Esophagus muscularis mucosa (tissue), 4 donors: Measurements from ENCODE around the gene MAP2. TPM values are rescaled to one million over a fixed set of nuclear protein-coding genes. Genes with fewer than 3 reads are reported as not detected.
"Not testable (repeated sequence)": the region's sequence is repeated elsewhere in the genome, so short reads cannot be mapped to it uniquely, and the experiment has no call there.

Experiments used
- DNase-seq: peaks from one replicate; pipeline ENCODE4 v3.0.0-alpha.2; 2017; ENCODE audit errors: extremely low spot score
- H3K27ac ChIP-seq, 4 donors: fragments of 200-600 bp; sonication (generic); replicated peaks in 1 of 4; 1 replicate in 3 of 4; 2 replicates in 1 of 4; pipeline ENCODE4 v1.5.1; 2016 to 2019; ENCODE audit warnings: mild to moderate bottlenecking in 1 of 4
- H3K27me3 ChIP-seq, 4 donors: fragments of 200-600 bp; sonication (generic); one replicate each; pipeline versions ENCODE4 v1.5.1 to v1.6.0; 2016 to 2019
- H3K36me3 ChIP-seq, 4 donors: fragments of 200-600 bp; sonication (generic); one replicate each; pipeline ENCODE4 v1.5.1; 2016 to 2019
- H3K4me1 ChIP-seq, 4 donors: fragments of 200-600 bp; sonication (generic); one replicate each; pipeline ENCODE4 v1.5.1; 2016 to 2019
- H3K4me3 ChIP-seq, 4 donors: fragments of 200-600 bp; sonication (generic); 1 replicate in 2 of 4; 2 replicates in 2 of 4; pipeline ENCODE4 v1.5.1; 2016 to 2019; ENCODE audit warnings: mild to moderate bottlenecking in 4 of 4, moderate library complexity in 1 of 4
- H3K9me3 ChIP-seq, 4 donors: fragments of 200-600 bp; sonication (generic); 1 replicate in 3 of 4; 2 replicates in 1 of 4; pipeline ENCODE4 v1.5.1; 2016 to 2019
- EP300 ChIP-seq: sonication (generic); formaldehyde crosslinking; IDR thresholded peaks from one replicate; pipeline ENCODE4 v1.6.1; 2017; ENCODE audit warnings: antibody characterized with exemption
- POLR2A ChIP-seq: fragments of 450-650 bp; IDR thresholded peaks from one replicate; pipeline ENCODE4 v1.6.1; 2017; ENCODE audit warnings: antibody characterized with exemption, moderate library complexity, mild to moderate bottlenecking, low read depth
- POLR2AphosphoS5 ChIP-seq, 2 donors: sonication (generic); formaldehyde crosslinking; IDR thresholded peaks; one replicate each; pipeline ENCODE4 v1.6.1; 2017; ENCODE audit warnings: antibody characterized with exemption in 2 of 2
- WGBS: methylation state at CpG from one replicate; pipeline ENCODE4 v1.1.5; 2018; 5-methylcytosine and 5-hydroxymethylcytosine counted together
- intact Hi-C: fragments of 100-400 bp; cut with DNase I; formaldehyde crosslinking; loops from one replicate; pipeline ENCODE4 v1.15.1; 2023
- total RNA-seq, 4 donors: library from RNA; depleted of rRNA; stranded (reverse); fragments of >200 nt; gene quantifications; one replicate each; pipeline versions ENCODE4 v1.1.0 to v1.2.1, GENCODE V29; 2016
- TF ChIP-seq, protein P1 (sequence below), 3 experiments: fragments of 200-600 bp in 2 of 3; fragments of 450-650 bp in 1 of 3; sonication (generic) in 2 of 3; IDR thresholded peaks; one replicate each; pipeline ENCODE4 v1.5.1; 2017 to 2019; ENCODE audit warnings: antibody characterized with exemption in 3 of 3, mild to moderate bottlenecking in 2 of 3, moderate library complexity in 1 of 3

The MAP2 gene
- total RNA-seq, 4 donors from 2014 or later: 11.1 to 62.6 (median 47.0) TPM

DNA sequence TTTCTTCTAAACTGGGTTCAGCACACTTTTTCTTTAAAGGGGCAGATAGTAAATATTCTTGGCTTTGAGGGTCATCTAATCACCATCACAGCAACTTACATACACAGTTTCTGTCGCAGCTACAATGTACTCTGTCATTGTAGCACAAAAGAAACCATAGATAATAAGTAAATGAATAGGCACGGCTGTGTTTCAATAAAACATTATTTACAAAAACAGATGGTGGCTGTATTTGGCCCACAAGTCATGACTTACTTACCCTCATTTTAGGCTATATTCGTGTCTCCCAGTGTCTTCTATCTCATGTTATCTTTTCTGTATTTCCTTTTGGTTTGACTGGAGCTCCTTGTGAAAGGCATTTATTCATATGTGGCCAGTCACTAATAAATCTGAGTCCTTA is 168.3 kb downstream of the MAP2 start:
- no peak for TF ChIP-seq POLR2A
- no peak for TF ChIP-seq EP300
- TF ChIP-seq POLR2AphosphoS5 (IDR thresholded peaks at IDR 0.05): no peak
- TF ChIP-seq, protein P1, sequence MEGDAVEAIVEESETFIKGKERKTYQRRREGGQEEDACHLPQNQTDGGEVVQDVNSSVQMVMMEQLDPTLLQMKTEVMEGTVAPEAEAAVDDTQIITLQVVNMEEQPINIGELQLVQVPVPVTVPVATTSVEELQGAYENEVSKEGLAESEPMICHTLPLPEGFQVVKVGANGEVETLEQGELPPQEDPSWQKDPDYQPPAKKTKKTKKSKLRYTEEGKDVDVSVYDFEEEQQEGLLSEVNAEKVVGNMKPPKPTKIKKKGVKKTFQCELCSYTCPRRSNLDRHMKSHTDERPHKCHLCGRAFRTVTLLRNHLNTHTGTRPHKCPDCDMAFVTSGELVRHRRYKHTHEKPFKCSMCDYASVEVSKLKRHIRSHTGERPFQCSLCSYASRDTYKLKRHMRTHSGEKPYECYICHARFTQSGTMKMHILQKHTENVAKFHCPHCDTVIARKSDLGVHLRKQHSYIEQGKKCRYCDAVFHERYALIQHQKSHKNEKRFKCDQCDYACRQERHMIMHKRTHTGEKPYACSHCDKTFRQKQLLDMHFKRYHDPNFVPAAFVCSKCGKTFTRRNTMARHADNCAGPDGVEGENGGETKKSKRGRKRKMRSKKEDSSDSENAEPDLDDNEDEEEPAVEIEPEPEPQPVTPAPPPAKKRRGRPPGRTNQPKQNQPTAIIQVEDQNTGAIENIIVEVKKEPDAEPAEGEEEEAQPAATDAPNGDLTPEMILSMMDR (IDR thresholded peaks at IDR 0.05): no peak
- H3K4me3 ChIP-seq: no peak overlapping the region
- no peak for DNase-seq
- intact Hi-C loops: no loop called here
- H3K9me3 ChIP-seq: no peaks in the 10 kb centered on the region
- H3K27ac ChIP-seq: no peak overlapping the region
- H3K27me3 ChIP-seq: no peaks in the 10 kb centered on the region
- no peaks in the 10 kb centered on the region for H3K36me3 ChIP-seq
- 68% methylated on average over 3 of the region's 3 CpGs for WGBS
- H3K4me1 ChIP-seq: no peaks in the 10 kb centered on the region

DNA sequence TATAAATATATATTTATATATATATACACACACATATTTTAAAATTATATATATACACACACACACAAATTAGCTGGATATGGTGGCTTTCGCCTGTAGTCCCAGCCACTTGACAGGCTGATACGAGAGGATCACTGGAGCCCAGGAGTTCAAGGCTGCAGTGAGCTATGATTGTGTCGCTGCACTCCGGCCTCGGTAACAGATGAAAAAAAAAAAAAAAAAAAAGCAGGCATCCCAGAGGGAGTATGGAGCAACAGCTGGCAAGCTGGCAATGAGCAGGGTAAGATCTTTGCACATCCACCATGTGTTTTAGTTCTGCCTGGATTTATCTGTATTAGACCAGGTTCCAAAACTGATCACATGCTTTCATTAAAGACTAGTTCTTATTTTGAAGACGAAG is 170.1 kb downstream of the MAP2 start:
- Histone ChIP-seq H3K9me3 (no peaks in the 10 kb centered on the region), H3K4me1 (no peaks in the 10 kb centered on the region), H3K27me3 (no peaks in the 10 kb centered on the region), H3K36me3 (no peaks in the 10 kb centered on the region), H3K27ac (no peak overlapping the region), H3K4me3 (no peak overlapping the region)
- no peak for TF ChIP-seq POLR2AphosphoS5 (IDR thresholded peaks at IDR 0.05)
- TF ChIP-seq, protein P1 (IDR thresholded peaks at IDR 0.05): no peak
- no peak for TF ChIP-seq EP300
- no peak for TF ChIP-seq POLR2A
- DNase-seq: no peak
- intact Hi-C loops: no loop called here
- 88% methylated on average over 6 of the region's 6 CpGs for WGBS

DNA sequence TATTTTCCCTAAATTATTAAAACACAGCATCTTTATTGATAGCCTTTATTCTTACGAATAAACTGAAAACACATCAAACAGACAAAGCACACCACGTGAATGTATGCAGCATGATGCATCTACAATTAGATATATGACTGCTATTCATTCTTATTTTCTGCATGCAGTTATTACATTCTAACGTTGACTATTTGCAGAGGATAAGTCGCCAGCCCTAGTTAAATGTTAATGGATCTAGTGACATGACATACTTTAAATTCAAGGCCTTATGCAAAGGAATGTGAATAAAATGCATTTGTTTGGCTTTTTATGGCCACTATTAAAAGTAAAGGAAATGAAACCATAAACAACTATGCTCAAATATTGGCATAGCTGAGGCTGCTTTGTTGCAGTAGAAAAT is 172.4 kb downstream of the MAP2 start:
- H3K27me3 ChIP-seq: no peaks in the 10 kb centered on the region
- H3K4me3 ChIP-seq: no peak overlapping the region
- H3K27ac ChIP-seq: no peak overlapping the region
- intact Hi-C loops: no loop called here
- WGBS: 80% methylated on average over 4 of the region's 4 CpGs
- no peaks in the 10 kb centered on the region for H3K4me1 ChIP-seq
- no peaks in the 10 kb centered on the region for H3K9me3 ChIP-seq
- TF ChIP-seq EP300: no peak
- no peak for TF ChIP-seq POLR2A
- no peak for TF ChIP-seq POLR2AphosphoS5 (IDR thresholded peaks at IDR 0.05)
- TF ChIP-seq, protein P1 (IDR thresholded peaks at IDR 0.05): no peak
- DNase-seq: no peak
- no peaks in the 10 kb centered on the region for H3K36me3 ChIP-seq

- H3K4me3 ChIP-seq, intact Hi-C loops, H3K36me3 ChIP-seq, H3K4me1 ChIP-seq, H3K9me3 ChIP-seq, H3K27ac ChIP-seq, DNase-seq, H3K27me3 ChIP-seq: not testable (repeated sequence)
- WGBS: 92% methylated on average over 6 of the region's 6 CpGs
These were observed 174.4 kb downstream of the MAP2 start for GRCh38 chr2:209598227-209598626.

DNA sequence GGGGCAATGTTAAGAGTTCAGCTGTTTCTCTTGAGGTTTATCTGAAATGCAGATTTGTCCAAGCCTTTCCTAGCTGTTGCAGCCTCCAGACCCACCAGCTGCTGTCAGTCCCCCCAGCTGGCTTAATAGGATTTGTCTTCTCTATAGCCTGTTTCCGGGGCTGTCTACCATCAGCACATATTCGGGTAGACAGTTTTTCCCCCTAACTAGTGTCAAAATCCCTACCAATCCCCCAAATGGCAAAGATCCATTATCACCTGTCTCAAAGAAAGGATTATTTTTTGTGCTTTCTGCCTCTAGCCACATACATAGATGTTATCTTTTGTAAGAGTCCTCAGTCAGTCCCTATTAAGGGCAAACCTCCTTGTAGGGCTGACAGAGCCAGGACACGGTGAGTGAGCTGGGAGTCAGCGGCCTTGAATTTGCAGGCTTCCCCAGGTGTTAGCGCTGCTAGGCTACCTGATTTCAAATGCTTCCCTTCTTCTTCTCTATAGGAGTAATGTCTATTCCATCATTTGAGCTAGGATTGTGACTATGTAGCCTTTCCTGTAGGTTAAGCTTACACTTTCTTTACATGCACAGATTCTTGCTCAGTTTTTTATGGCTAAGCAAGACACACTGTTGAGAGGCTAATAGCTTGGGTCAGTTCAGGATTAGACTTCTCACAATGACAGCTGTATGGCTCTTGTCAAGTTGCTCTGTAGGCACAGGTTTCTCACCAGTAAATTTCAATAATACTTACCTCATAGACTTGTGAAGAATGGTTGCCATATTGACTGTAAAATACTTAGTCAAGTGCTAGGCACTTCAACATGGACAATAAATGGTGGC is 176.7 kb downstream of the MAP2 start:
- Histone ChIP-seq H3K4me1 (no peaks in the 10 kb centered on the region), H3K27me3 (no peaks in the 10 kb centered on the region), H3K9me3 (no peaks in the 10 kb centered on the region), H3K4me3 (no peak overlapping the region), H3K36me3 (no peaks in the 10 kb centered on the region), H3K27ac (no peak overlapping the region)
- TF ChIP-seq POLR2A (no peak), EP300 (no peak), POLR2AphosphoS5 (IDR thresholded peaks at IDR 0.05) (no peak)
- TF ChIP-seq, protein P1 (IDR thresholded peaks at IDR 0.05): no peak
- WGBS: 52% methylated on average over 5 of the region's 5 CpGs
- intact Hi-C loops: no loop called here
- no peak for DNase-seq
